ENCODE results near the gene ZNF575. TPM values are rescaled to one million over a fixed set of nuclear protein-coding genes. Genes with fewer than 3 reads are reported as not detected.

Gene ZNF575
- polyA plus RNA-seq, 1 donor (not counting 4 experiments of a cell fraction or from before 2014, with no cell fraction given) = 0.05 TPM

DNA sequence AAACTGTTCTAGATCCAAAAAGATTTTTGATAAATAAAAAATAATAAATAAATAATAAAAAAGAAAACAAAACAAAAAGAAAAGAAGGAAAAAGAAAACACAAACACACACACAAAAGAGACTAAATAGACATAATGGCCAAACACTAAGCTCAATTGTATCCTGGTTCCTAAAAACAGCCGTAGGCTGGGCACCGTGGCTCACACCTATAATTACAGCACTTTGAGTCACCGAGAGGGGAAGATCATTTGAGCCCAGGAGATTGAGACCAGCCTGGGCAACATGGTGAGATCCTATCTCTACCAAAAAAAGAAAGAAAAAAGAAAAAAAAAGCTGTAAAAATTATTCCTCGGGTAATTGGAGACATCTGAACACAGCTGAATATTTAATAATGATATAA is 14.9 kb upstream of the ZNF575 start:
- TF ChIP-seq, protein P1, sequence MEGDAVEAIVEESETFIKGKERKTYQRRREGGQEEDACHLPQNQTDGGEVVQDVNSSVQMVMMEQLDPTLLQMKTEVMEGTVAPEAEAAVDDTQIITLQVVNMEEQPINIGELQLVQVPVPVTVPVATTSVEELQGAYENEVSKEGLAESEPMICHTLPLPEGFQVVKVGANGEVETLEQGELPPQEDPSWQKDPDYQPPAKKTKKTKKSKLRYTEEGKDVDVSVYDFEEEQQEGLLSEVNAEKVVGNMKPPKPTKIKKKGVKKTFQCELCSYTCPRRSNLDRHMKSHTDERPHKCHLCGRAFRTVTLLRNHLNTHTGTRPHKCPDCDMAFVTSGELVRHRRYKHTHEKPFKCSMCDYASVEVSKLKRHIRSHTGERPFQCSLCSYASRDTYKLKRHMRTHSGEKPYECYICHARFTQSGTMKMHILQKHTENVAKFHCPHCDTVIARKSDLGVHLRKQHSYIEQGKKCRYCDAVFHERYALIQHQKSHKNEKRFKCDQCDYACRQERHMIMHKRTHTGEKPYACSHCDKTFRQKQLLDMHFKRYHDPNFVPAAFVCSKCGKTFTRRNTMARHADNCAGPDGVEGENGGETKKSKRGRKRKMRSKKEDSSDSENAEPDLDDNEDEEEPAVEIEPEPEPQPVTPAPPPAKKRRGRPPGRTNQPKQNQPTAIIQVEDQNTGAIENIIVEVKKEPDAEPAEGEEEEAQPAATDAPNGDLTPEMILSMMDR (optimal IDR thresholded peaks at IDR 0.05 in 1 of 3, IDR thresholded peaks at IDR 0.05 in 1 of 3, conservative IDR thresholded peaks at IDR 0.05 in 1 of 3; ENCODE audit: extremely low read depth in 1 of 3, insufficient read depth in 2 of 3, low read length in 3 of 3) = no peak
- no peak for TF ChIP-seq EZH2 (IDR thresholded peaks at IDR 0.05; ENCODE audit: low read length)
- Histone ChIP-seq H3K9me3 (ENCODE audit: control insufficient read depth, low read depth, low read length) (no peaks in the 10 kb centered on the region), H3K4me1 (ENCODE audit: control insufficient read depth, extremely low read depth, insufficient read depth, low read length) (peaks cover 17% of the 10 kb centered on the region), H3K9me1 (ENCODE audit: control insufficient read depth, extremely low read depth, insufficient read depth, low read length) (no peaks in the 10 kb centered on the region), H3K27me3 (ENCODE audit: control insufficient read depth, extremely low read depth, insufficient read depth, low read length) (no peaks in the 10 kb centered on the region), H4K20me1 (ENCODE audit: control insufficient read depth, extremely low read depth, insufficient read depth, low read length) (peaks cover 3% of the 10 kb centered on the region), H3K4me3 (ENCODE audit: control insufficient read depth in 2 of 3, extremely low read depth in 1 of 3, insufficient read depth in 2 of 3, low read depth in 1 of 3, low read length in 3 of 3) (no peak overlapping the region), H3K27ac (ENCODE audit: control insufficient read depth, insufficient read depth, low read length) (peak overlapping the region; percentile 36), H3K4me2 (ENCODE audit: control insufficient read depth, extremely low read depth, insufficient read depth, low read depth, low read length) (no peak overlapping the region), H2AFZ (ENCODE audit: control insufficient read depth, low read length) (no peak overlapping the region), H3K79me2 (ENCODE audit: control insufficient read depth, insufficient read depth, low read length) (peaks cover 36% of the 10 kb centered on the region), H3K9ac (ENCODE audit: control insufficient read depth, extremely low read depth, insufficient read depth, low read length) (peak overlapping the region; percentile 22), H3K36me3 (ENCODE audit: control insufficient read depth in 2 of 2, extremely low read depth in 1 of 2, insufficient read depth in 2 of 2, low read length in 2 of 2) (peaks cover 11% of the 10 kb centered on the region in 2 experiments)
- DNase-seq (ENCODE audit: low read depth, low spot score) (no peak), FAIRE-seq (no peak)
- dilution Hi-C loops (cut with MboI; ENCODE audit: extremely low pct_ligation_motif_present, low sequenced_read_pairs) = no loop called here

DNA sequence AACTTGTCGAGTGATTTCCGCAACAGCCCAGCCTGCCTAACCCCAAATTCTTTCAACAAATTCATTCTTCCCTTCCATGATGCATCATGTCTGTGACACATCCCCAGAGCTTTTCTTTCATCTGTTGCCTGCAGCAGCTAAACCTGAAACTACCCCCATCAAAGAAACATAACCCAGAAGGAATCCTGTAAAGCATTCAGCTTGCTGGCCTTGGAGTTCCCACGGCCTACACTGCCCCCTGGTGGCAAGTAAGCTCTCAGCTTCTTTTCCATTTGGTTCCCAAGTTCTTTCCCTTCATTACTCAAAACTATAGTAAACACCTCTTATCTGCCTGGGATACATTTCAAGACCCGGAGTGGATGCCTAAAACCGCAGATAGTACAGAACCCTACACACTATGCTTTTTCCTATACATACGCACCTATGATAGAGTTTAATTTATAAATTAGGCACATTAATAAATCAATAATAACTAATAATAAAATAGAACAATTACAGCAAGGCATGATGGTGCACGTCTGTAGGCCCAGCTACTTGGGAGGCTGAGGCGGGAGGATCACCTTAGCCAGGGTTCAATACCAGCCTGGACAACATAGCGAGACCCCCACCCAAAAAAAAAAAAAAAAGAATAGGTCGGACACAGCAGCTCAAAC is 13.4 kb upstream of the ZNF575 start:
- FAIRE-seq (peak; percentile 91), DNase-seq (ENCODE audit: low read depth, low spot score) (peak; percentile 98)
- peaks cover 8 to 15% of the 10 kb centered on the region in 2 experiments for H3K36me3 ChIP-seq (ENCODE audit: control insufficient read depth in 2 of 2, extremely low read depth in 1 of 2, insufficient read depth in 2 of 2, low read length in 2 of 2)
- H3K4me2 ChIP-seq (ENCODE audit: control insufficient read depth, extremely low read depth, insufficient read depth, low read depth, low read length) = no peak overlapping the region
- H3K9me3 ChIP-seq (ENCODE audit: control insufficient read depth, low read depth, low read length) = no peaks in the 10 kb centered on the region
- peak overlapping the region; percentile 58 for H3K9ac ChIP-seq (ENCODE audit: control insufficient read depth, extremely low read depth, insufficient read depth, low read length)
- H3K79me2 ChIP-seq (ENCODE audit: control insufficient read depth, insufficient read depth, low read length) = peaks cover 51% of the 10 kb centered on the region
- no peak overlapping the region for H2AFZ ChIP-seq (ENCODE audit: control insufficient read depth, low read length)
- peaks cover 3% of the 10 kb centered on the region for H4K20me1 ChIP-seq (ENCODE audit: control insufficient read depth, extremely low read depth, insufficient read depth, low read length)
- peak overlapping the region; percentile 85 for H3K27ac ChIP-seq (ENCODE audit: control insufficient read depth, insufficient read depth, low read length)
- H3K27me3 ChIP-seq (ENCODE audit: control insufficient read depth, extremely low read depth, insufficient read depth, low read length) = no peaks in the 10 kb centered on the region
- dilution Hi-C loops (cut with MboI; ENCODE audit: extremely low pct_ligation_motif_present, low sequenced_read_pairs) = no loop called here
- H3K4me3 ChIP-seq (ENCODE audit: control insufficient read depth in 2 of 3, extremely low read depth in 1 of 3, insufficient read depth in 2 of 3, low read depth in 1 of 3, low read length in 3 of 3) = no peak overlapping the region
- no peaks in the 10 kb centered on the region for H3K9me1 ChIP-seq (ENCODE audit: control insufficient read depth, extremely low read depth, insufficient read depth, low read length)
- TF ChIP-seq, protein P1 (optimal IDR thresholded peaks at IDR 0.05 in 1 of 3, IDR thresholded peaks at IDR 0.05 in 1 of 3, conservative IDR thresholded peaks at IDR 0.05 in 1 of 3; ENCODE audit: extremely low read depth in 1 of 3, insufficient read depth in 2 of 3, low read length in 3 of 3) = peak; percentile 80 to 89 (median 85)
- TF ChIP-seq EZH2 (IDR thresholded peaks at IDR 0.05; ENCODE audit: low read length) = no peak
- H3K4me1 ChIP-seq (ENCODE audit: control insufficient read depth, extremely low read depth, insufficient read depth, low read length) = peaks cover 29% of the 10 kb centered on the region

Measured in keratinocyte (primary cell).